T-helper 22 cell (primary cell): ENCODE measurements around the gene HDAC10.

Experiments
- DNase-seq: peaks from one replicate; pipeline ENCODE4 v3.0.0-alpha.2; 2020; ENCODE audit warnings: low read depth

HDAC10 gene

DNA sequence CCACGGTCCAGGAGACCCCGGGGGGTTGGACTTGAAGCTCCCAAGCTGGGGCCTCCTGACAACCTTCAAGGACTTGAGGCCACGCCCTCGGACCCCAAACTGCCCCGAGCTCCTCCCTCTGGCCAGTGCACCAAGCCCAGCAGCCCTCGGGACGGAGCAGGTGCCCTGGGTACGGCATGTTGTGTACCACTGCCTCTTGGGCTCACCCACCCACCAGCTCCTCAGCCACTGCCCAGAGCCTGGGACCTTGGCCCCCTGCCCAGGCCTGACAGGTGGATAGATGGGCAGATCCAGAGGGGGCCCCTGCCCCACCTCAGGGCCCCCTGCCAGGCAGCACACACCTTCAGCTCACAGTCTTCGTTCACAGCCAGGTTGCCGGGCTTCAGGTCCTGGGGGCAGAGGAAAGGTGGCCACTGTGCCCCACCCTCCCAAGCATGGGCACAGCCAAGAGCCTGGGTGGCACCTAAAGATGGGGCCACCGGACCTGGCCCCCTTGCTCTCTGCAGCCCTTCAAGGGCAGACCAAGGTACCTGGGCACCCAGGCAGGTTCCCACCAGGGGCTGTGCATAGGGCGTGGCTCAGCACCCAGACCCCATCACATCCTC is 5.3 kb upstream of the HDAC10 start:
- DNase-seq = no peak

DNA sequence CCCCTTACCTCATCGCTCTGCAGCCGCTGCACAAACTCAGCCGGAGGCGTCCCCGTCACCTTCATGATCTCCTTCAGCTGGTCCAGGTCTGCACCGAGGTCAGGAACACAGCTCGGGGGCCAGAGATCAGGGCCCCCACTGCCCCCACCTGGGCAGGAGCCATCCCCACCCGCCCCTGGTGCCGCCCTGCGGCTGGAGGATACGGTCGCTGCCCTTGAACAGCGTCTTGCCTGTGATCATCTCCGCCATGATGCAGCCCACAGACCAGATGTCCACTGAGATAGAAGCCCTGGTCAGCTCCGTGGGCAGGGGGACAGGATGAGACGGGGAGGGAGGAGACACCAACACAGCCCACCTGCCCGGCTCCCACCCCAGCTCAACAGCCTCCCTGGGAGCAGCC is 4.5 kb upstream of the HDAC10 start:
- no peak for DNase-seq

DNA sequence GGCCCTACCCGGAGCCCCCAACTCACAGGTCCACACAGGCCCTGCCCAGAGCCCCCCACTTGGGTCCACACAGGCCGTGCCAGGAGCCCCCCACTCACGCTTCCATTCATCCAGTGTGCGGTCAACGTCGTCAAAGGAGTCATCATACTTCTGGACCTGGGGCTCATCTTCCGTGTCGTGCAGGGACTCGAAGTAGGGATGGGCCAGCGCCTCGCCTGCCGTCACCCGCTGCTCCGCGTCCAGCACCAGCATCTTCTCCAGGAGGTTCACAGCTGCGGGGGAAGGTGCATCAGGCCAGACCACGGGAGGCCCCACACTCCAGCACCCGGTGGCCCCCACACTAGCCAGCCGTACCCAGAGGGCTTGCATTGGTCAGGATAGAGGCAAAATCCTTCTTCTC is 4.0 kb upstream of the HDAC10 start:
- DNase-seq = no peak

DNA sequence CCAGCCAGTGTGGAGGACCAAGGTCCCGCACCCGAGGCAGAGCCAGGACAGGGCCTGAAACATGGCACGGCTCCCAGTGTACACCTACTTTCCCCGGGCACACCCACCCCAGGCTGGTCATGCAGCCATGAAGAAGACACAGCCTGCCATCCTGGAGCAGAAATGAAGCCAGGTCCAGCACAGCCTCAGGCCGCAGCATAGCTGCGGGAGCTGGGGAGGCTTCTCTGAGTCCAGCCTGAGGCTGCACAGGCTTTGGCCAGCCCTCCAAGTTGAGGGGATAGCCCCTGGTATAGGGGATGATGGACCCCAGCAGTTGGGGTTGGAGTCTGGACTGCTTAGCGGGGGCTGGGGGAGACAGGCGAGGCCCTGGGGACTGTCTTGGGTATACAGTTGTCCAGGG is 2.9 kb upstream of the HDAC10 start:
- no peak for DNase-seq

DNA sequence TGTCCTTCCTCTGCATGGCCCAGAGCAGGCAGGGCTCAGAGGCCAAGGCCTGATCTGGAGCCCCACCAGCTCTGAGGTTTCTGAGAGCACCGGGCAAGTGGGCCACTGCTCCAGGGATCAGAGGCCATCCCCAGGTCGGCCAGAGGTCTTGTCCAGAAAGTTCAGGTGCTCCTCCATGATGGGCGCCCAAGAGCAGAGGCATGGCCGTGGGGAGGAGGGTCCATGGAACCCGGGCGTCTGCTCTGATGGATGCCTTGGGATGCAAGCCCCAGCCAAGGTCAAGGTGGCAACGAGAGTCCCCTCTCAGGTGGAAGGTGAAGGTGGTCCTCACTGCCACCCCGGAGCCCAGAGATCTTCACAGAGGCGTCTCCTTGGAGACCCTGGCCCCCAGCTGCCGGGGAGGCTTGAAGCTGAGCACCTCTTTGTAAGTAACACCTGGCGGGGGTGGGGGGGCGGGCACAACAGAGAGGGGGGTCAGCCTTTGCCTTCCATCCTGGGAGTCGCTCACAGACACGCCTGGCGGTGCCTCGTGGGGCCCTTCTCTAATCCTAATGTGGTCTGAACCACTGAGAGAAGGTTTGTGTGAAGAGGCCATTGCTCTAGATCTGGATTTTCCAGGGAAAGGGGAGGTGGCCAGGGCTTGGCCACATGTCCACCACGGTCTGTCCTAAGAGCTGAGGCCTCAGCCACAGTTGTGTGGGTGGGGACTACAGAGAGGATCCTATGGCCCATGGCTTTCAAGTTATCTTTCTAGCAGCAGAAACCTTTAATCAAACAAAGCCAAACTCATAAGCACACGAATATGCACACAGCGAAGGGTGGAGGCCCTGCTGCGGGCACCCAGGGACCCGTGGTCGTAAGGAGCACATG is 2.2 kb upstream of the HDAC10 start:
- no peak for DNase-seq

DNA sequence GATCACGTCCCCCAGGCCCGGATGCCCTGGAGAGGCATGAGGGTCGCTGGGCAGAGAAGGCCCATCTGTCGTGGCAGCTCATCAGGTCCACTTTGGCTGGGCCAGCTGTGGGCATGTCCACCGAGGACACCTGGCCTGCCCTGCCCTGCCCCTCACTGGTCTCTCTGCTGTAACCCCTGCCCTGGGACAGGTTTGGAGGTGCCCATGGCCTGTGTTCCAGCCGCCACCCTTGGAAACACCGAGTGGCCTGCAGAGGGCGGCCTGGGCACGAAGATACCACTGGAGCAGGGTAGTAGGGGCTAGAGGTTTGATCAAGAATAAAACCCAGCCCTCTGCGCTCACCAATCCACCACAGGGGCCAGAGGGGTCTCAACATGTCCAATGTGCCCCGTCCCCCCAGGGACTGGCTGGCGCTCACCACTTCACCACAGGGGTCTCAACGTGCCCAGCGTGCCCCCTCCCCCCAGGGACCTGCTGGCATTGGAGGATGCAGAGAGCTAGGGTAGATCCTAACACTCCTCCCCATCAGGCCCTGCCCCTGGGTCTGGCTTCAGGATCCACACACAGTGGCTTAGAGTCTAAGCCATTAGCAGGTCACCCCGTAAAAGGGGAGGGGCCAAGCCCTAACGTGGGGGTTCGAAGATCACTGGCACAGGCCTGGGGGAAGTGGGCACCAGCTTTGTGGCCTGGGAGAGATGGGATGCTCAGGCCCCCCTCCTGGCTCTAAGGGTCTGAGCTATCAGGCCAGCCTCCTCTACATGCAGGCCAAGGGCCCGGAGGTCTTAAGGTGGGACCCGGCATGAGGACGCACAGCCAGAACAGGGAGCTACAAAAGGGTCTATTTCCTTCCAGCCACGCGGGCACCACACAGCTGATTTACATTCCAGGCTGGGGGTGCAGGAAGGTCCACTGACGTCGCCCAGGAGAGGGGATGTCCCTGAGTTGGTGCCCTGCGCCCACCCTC is 1.3 kb upstream of the HDAC10 start:
- peak; percentile 35 for DNase-seq

DNA sequence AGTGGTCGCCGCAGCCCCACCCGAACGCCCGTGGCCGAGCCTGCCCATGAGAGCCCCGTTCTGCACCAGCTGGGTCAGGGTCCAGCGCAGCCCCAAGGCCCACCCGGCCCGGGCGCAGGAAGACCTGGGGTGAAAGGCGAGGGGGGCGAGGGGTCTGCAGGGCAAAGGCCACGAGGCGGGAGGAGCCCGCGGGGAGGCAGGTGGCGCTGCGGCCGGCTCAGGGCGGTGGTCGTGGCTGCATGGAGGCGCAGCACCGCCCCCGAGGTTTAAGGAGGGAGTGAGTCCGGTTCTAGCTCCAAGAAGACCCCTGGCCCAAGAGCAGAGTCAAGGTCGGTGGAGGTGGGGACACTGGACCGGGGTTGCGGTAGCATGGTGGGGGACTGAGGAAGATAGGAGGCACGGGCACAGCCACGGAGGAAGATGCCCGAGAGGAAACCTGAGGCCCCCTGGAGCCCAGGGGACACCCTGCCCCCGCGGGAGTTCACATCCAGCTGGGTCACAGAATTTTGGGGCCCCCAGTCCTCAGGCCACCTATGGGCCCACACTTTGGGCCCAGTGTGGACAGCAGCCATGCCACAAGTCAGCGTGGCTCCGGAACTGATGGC is 514 bp upstream of the HDAC10 start:
- no peak for DNase-seq

DNA sequence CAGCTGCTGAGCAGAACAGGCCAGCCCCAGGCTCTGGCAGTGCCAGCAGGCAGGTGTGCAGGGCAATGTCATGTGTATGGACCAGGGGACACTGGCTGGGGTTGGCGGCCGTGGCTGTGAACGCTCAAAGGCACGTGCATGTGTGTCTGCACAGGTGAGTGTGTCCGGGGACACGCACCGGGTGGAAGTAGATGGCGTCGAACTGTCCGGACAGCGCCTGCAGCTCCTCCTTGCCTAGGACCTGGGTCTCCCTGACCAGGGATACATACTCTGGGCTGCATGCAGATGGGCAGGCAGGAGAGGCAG is 863 bp downstream of the HDAC10 start:
- DNase-seq = no peak

DNA sequence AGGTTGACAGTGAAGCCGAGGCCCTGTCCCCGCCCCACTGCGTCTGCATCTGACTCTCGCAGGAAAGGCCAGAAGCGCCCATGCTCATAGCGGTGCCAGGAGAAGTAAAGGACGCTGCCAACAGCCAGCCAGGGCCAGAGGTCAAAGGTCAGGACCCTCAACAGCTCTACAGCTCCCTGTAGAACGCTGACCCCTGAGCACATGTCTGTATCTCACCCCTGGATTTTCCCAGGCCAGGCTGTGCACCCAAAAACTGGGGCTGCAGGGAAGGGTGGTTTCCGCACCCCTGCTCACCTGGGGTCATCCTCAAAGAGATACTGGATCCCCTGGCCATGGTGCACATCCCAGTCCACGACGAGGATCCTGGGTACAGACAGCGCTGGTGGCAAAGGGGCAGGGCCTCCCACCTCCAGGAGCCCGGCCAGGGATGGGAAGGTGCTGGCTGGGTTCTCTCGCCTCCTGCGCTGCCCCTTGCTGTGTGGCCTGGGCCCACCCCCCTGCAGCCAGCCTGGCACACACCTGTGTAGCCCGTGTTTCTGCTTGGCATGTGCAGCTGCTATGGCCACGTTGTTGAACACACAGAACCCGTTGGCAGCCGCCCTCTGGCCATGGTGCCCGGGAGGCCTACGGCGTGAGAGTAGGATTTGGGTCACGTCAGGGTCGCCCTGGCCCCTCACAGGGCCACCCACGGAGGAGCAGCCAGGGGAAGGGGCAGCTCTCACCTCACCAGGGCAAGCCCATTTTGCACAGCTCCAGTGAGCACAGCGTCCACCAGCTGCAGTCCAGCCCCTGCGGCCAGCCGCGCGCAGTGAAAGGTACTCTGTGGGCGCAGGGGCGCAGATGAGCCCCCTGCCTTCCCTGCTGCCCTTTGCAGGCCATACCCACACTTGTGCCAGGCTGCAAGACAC is 1.5 kb downstream of the HDAC10 start:
- DNase-seq = no peak

DNA sequence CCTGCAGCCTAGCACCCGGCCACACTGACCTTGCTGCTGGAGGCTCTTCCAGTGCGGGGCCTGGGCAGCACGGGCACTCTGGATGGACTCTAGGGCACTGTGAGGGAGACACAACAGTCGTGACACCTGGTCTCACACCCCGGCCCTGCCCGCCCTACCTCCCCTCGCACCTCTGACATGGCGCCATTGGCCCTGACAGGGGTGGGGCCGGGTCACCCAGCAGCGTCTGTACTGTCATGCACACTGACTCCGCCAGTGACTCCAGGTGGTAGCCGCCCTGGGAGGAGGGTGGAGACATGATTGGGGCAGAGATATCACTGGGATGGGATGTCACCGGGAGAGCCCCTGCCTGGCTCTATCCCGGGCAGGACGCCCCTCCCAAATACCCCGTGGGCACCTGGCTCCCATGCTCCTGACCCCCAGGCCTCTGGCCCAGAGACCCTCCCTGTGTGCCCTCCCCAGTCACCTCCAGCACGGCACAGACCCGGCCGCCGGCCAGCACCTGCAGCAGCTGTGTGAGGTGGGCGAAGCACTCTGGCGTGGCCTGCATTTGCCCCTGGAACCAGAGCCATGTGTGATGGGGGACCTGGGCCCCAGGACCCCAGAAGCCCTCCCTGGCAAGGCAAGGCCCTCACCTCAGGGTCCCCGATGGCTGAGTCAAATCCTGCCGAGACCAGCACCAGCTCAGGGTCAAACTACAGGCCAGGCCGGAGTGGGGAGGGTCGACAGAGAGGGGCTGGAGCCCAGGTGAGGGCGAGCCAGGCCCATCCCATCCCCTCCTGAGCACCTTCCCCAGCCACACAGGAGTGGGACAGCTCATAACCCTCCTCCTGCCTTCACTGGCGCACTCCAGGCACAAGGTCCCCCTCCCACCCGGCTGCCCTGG is 2.6 kb downstream of the HDAC10 start:
- no peak for DNase-seq

DNA sequence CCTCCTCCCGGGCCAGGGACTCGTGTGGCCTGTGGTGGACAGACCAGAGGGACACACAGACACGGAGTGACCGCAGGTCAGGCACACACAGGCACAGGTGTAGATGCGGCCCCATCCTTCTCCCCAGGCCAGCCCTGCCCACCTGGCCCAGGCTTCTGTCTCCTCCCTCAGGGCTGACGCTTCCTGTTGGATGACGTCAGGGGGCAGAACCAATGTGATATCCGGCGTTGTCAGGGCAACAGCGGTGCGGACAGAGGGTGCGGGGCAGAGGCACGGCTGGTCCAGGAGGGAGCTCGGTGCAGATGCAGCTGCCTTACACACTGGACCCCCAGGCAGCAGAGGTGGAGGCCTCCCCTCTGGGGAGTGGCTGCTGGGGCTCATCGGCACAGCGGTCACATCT is 3.3 kb downstream of the HDAC10 start:
- DNase-seq = peak; percentile 52

DNA sequence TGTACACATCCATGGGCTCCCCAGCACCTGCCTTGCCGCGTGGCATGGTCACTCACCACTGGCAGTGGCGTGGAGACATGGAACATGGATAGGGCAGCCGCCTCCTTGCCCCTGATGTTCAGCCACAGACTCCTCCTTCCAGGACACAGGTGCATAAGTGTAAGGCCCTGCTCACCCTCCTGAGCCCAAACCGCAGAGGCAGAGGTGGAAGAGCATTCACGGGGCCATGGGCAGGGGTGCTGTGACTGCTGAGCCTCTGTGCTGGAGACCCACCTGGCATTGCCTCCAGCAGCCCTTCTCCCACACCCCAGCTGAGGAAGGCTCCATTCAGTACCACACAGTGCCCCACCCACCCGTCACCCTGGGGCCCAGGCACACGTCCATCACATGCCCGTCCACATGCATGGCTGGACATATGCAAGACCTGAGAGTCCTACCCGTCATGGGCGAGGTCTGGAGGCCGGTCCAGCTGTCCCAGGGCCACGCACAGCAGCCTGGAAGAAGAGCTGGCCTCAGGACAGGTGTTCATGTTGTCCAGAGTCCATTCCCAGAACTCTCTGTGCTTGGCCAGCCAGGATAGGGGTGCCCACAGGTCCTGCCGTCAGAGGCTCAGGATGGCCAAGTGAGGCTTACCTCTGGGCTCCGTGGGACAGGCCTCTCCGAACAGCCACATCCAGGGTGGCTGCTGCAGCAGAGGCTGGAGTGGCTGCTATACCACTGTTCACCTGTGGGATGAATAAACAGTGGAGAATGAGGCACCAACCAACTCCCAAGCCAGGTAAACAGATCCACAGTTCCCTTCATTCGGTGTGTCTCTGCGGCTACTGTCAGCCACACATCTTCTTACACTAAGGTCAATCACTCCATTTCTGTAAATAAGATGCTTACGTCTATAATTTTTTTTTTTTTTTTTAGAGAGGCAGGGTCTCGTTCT is 4.6 kb downstream of the HDAC10 start:
- DNase-seq = no peak

DNA sequence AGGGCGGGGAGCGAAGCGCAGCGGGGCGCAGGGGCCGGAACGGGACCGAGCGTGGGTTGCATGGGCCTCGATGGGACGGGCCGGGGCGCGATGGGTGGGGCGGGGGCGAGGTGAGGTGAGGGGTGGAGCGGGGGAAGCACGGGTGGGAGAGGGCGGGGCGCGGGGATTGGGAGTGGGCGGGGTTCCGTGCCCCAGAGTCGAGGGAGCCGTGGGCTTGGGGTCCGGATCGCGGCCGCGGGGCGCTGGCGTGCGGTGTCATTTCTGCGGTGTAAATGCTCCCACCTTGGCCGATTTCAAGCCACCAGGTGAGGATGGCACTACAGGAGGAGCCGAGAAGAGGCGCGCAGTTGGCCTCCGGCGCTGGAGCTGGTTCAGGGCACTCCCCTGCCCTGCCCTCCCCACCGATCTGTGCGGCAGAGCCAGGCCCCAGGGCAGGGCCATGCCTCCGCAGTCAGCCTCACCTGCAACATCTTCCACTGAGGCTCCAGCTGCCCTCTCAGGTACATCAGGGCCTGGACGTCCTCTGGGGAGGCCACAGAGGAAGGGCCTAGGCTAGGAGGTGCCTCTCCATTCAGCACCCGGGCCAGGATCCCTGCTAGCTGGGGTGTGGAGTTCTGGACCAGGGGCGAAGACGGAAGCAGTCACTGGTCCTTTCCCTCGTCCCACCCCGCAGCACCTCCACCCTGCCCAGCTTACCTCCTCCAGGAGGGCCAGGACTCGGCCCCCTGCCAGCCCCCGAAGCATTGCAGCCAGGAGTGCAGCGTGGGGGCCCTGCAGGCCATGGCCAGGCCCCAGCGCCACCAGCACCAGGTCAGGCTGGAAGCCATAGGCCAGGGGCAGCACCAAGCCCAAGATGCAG is 5.6 kb downstream of the HDAC10 start:
- no peak for DNase-seq

DNA sequence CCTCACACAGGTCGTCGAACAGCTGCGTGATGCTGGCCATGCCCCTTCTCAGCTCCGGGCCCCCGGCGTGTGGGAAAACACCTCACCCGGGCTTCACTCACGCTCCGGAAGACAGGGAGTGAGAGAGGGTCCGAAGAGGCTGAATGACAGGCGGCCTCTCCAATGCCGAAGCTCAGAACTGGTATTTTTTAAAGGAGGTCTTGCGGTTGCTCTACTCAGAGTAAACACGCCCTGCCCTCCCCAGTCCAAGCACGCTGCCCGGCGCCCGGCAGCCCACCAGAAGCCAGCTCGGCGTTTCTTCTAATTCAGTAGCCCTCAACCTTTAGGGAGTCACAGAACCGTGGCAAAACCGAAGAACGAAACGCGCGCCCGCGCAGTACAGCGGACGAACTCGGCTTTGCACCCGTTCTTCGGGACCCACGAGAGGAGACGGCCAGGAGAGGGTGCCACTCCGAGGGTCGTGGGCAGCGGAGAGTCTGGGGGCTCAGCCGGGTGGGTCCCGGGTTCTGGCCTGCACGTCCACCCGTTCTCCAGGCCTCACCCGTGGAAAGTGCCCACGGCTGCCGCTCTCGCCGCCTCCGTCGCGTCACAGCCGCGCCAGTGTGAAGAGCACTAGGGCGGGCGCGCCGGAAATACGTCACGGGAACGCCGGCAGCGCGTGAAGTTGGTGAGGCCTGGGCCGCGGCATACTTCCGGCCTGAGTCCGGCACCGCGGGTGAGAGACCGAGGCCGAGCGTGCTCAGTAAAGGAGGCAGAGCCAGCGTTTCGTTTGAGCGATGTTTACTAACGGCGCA is 6.4 kb downstream of the HDAC10 start, which contains the start of gene TUBGCP6:
TSS of gene TUBGCP6 (minus strand) at position 604 of the 794 bp plus-strand sequence. CDS start at position 40, 564 bp downstream.
- peak; percentile 86 for DNase-seq

DNA sequence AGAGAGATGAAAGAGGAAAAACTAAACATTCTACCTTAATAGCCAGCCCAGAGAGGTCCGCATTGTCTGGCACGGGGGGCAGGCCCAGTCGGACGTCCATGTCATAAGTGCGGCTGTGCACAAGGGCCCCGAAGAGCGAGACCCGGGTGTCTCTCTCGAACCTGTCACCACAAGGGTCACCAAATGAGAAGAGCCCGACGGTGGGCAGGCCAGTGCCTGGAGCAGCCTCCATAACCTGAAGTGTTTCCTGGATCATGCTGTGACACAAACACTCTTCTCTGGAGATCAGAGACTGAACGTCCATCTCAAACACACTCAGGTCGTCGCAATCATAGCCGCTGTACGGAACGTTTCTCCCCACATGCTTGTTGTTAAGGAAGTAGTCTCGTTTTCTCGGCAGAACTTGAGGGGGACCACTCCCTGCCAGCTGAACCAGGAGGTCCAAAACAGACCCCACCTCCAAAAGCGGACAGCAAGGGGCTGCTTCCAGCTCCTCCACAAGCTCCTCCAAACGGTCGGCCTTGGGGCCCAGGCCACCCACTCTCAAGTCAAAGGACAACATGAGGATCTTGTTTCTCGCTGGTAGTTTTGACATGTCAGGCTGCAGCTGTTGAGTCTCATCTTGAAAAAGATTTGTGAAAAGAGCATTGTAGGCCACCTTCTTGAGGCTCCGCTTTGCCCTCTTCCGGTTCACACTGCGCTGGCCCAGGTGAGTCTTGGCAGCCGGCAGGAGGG is 7.2 kb downstream of the HDAC10 start:
- DNase-seq = no peak

DNA sequence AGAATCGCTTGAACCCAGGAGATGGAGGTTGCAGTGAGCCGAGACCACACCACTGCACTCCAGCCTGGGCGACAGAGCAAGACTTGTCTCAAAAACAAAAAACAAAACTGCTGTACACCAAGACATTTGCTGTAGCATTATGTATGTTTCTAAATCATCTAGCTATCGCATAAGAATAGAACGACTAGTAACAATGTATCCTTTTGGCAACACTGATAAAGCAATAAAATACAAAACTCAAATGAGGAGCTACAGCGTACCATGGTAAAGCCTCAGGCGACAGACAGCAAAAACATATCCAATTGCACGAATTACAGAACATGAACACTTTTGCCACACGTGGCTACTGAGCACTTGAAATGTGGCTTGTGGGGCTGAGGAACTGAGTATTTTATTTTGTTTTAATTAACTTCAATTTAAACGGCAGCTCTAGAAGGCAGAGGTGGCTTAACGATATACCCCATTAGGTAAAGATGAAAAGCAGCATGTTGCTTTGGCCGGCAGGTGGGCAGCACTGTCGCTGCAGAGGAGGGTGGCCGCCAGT is 8.6 kb downstream of the HDAC10 start:
- DNase-seq = no peak
